Stimulated activated CD4-positive, alpha-beta T cell treated with anti-CD3 and anti-CD28 coated beads, Interleukin-15, amount 100 ng/mL, for 48 hours (primary cell): ENCODE data around the gene AQP12A.
"Not testable (repeated sequence)": the region's sequence is repeated elsewhere in the genome, so short reads cannot be mapped to it uniquely, and the experiment has no call there.

ENCODE experiments used
- DNase-seq, 2 donors: peaks; one replicate each; pipeline ENCODE4 v3.0.0-alpha.2; 2020; ENCODE audit warnings: low read depth in 2 of 2

AQP12A gene

GRCh38 chr2:240691631-240692420, at the start of gene AQP12A:
Gene AQP12A (plus strand): TSS chr2:240691866. CDS start chr2:240691914, 48 bp downstream.
- DNase-seq = not testable (repeated sequence)

GRCh38 chr2:240642061-240642805, 49.4 kb upstream of the AQP12A start:
- no peak for DNase-seq

- DNase-seq = no peak
Measured at GRCh38 chr2:240642806-240643092, 48.9 kb upstream of the AQP12A start.

- DNase-seq = no peak
Measured at GRCh38 chr2:240643093-240643810, 48.4 kb upstream of the AQP12A start.

GRCh38 chr2:240643811-240644150, 47.9 kb upstream of the AQP12A start:
- no peak for DNase-seq

GRCh38 chr2:240644171-240644651, 47.5 kb upstream of the AQP12A start:
- no peak for DNase-seq

- no peak for DNase-seq
Measured at GRCh38 chr2:240644859-240645301, 46.8 kb upstream of the AQP12A start.

- DNase-seq = no peak
Measured at GRCh38 chr2:240645346-240645745, 46.3 kb upstream of the AQP12A start.

GRCh38 chr2:240645801-240646175, 45.9 kb upstream of the AQP12A start:
- no peak for DNase-seq

GRCh38 chr2:240646176-240646899, 45.3 kb upstream of the AQP12A start:
- no peak for DNase-seq

- DNase-seq = no peak
Measured at GRCh38 chr2:240646900-240647502, 44.7 kb upstream of the AQP12A start.

GRCh38 chr2:240647503-240648154, 44.0 kb upstream of the AQP12A start:
- no peak for DNase-seq

- DNase-seq = no peak
Measured at GRCh38 chr2:240648155-240648649, 43.5 kb upstream of the AQP12A start.

GRCh38 chr2:240648650-240649275, 42.9 kb upstream of the AQP12A start:
- DNase-seq = no peak

- no peak for DNase-seq
Measured at GRCh38 chr2:240649331-240649730, 42.3 kb upstream of the AQP12A start.

GRCh38 chr2:240650254-240650965, 41.3 kb upstream of the AQP12A start:
- no peak for DNase-seq

GRCh38 chr2:240651185-240651584, 40.5 kb upstream of the AQP12A start:
- DNase-seq = no peak

GRCh38 chr2:240655931-240656886, 35.5 kb upstream of the AQP12A start:
- DNase-seq = no peak
